Stimulated activated CD4-positive, alpha-beta T cell treated with anti-CD3 and anti-CD28 coated beads, Interleukin-15, amount 100 ng/mL, for 24 hours (primary cell): ENCODE data around the gene LAMA2.

Experiments used
- DNase-seq: peaks from one replicate; pipeline ENCODE4 v3.0.0-alpha.2; 2020

LAMA2 gene, protein sequence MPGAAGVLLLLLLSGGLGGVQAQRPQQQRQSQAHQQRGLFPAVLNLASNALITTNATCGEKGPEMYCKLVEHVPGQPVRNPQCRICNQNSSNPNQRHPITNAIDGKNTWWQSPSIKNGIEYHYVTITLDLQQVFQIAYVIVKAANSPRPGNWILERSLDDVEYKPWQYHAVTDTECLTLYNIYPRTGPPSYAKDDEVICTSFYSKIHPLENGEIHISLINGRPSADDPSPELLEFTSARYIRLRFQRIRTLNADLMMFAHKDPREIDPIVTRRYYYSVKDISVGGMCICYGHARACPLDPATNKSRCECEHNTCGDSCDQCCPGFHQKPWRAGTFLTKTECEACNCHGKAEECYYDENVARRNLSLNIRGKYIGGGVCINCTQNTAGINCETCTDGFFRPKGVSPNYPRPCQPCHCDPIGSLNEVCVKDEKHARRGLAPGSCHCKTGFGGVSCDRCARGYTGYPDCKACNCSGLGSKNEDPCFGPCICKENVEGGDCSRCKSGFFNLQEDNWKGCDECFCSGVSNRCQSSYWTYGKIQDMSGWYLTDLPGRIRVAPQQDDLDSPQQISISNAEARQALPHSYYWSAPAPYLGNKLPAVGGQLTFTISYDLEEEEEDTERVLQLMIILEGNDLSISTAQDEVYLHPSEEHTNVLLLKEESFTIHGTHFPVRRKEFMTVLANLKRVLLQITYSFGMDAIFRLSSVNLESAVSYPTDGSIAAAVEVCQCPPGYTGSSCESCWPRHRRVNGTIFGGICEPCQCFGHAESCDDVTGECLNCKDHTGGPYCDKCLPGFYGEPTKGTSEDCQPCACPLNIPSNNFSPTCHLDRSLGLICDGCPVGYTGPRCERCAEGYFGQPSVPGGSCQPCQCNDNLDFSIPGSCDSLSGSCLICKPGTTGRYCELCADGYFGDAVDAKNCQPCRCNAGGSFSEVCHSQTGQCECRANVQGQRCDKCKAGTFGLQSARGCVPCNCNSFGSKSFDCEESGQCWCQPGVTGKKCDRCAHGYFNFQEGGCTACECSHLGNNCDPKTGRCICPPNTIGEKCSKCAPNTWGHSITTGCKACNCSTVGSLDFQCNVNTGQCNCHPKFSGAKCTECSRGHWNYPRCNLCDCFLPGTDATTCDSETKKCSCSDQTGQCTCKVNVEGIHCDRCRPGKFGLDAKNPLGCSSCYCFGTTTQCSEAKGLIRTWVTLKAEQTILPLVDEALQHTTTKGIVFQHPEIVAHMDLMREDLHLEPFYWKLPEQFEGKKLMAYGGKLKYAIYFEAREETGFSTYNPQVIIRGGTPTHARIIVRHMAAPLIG (N-terminal part only)

GRCh38 chr6:128882991-128883611, at the start of gene LAMA2:
Gene LAMA2 (plus strand): TSS chr6:128883138. CDS start chr6:128883246, 108 bp downstream.
- peak; percentile 12 for DNase-seq

- no peak for DNase-seq
These were observed 46.2 kb upstream of the LAMA2 start for GRCh38 chr6:128836761-128837160.

DNA sequence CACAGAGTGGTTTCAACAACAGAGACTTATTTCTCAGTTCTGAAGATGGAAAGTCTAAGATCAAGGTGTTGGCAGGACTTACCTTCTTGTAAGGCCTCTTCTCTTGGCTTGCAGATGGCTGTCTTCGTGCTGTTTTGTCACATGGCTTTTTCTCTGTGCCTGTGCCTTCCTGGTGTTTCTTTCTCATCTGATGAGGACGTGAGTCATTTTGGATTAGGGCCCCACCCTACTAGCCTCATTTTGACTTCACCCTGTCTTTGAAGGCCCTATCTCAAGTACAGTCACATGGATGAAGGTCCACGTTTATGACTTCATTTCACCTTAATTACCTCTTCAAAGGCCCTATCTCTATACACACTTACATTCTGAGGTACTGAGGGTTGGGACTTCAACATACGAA, 41.4 kb upstream of the LAMA2 start:
- DNase-seq = no peak

- DNase-seq = no peak
These were observed 38.3 kb upstream of the LAMA2 start for GRCh38 chr6:128844598-128844997.

DNA sequence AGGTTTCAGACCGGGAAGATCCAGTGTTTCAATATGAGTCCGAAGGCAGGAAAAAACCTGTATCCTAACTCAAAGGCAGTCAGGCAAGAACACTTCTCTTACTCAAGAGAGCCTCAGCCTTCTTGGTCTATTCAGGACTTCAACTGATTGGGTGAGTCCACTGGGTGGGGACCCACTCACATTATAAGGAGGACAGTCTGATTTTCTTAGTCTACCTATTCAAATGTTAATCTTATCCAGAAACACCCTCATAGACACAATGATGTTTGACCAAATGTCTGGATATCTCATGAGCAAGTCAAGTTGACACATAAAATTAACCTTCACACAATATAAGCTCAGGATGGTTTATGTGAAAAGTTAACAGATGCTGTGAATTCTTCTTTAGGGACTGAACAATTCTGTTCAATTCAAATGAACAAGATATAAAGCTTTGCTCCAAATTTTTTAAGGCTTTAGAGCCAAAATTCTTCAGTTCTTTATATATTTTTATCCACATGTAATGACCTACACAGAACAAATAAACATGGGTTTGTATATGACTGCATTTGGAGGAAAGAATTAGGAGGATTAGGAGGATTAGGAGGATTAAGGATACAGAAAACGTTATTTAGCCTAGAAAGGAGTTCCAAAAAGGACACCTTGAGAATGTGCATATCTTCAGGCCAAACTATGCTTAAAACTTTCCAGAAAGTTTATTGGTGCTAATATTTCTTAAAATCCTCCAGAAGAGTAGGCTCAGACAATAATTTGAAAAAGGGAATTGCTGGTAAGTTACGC, 35.3 kb upstream of the LAMA2 start:
- no peak for DNase-seq

GRCh38 chr6:128848212-128848935, 34.6 kb upstream of the LAMA2 start:
- DNase-seq = no peak

GRCh38 chr6:128855581-128856085, 27.3 kb upstream of the LAMA2 start:
- no peak for DNase-seq

GRCh38 chr6:128857806-128858205, 25.1 kb upstream of the LAMA2 start:
- no peak for DNase-seq

GRCh38 chr6:128860782-128861181, 22.2 kb upstream of the LAMA2 start:
- no peak for DNase-seq

GRCh38 chr6:128863983-128864382, 19.0 kb upstream of the LAMA2 start:
- DNase-seq = no peak

DNA sequence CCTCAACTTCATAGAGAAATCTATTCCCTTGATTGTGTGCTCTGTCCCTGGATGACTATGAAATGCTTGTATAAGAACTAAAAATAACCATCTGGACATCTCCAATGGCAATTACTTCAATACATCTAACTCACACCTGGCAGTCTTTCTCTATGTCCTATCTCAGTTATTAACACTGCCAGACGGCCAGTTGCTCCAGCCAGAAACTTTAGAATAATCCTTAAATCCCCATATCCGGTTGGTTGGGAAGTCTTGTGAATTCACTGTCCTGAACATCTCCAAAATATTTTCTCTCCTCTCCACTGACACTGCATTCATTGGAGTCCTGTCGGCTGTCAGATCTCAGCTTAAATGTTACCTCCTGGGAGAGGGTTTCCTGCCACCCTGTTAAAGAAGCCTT, 12.2 kb upstream of the LAMA2 start:
- DNase-seq = no peak

DNA sequence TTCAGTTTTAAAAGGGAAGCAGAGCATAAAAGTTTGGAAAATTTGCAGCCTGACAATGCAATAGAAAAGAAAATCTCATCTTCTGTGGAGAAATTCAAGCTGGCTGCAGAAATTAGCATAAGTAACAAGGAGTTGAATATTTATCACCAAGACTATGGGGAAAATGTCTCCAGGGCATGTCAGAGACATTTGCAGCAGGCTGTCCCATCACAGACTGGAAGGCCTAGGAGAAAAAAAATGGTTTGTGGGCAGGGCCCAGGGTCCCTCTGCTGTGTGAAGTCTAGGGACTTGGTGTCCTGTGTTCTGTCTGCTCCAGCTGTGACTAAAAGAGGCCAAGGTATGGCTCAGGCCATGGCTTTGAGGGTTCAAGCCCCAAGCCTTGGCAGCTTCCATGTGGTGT, 8.1 kb upstream of the LAMA2 start:
- no peak for DNase-seq

DNA sequence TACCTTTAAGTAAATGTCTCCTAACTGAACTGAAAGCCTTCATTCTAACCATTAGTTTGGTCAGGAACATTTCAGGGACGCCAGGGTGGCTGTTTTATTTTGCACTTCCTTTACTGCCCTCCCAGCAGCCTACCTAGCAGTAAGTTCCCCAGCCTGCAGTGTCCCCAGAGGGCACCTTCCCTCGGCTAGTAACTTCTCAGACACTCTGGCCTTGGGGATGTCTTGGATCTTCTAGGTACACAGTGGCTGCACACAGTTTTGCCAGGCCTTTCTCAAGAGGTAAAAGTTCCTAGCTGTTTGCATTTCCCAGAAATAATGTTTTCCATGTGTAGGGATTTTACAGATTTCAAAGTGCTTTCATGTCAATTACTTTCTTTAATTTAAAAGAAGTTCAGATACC, 378 bp upstream of the LAMA2 start:
- no peak for DNase-seq

DNA sequence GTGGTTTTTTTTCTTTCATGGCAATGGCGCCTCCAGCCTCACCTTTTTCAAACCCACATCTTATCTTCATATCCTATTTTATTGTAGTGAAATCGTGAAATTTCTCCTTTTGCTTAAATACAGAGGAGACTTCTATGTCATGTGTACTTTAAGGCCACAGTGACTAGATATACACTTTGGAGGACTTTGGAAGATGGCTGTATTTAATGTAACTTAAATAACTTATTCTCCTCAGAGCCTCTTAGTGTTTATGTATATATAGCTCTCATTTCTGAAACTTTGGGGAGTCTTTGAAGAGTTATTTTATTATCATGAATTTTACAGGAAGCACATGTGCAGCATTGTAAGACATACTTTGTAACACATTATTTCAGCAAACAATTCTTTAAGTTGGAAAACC, 968 bp downstream of the LAMA2 start:
- no peak for DNase-seq

GRCh38 chr6:128885381-128885780, 2.4 kb downstream of the LAMA2 start:
- no peak for DNase-seq

DNA sequence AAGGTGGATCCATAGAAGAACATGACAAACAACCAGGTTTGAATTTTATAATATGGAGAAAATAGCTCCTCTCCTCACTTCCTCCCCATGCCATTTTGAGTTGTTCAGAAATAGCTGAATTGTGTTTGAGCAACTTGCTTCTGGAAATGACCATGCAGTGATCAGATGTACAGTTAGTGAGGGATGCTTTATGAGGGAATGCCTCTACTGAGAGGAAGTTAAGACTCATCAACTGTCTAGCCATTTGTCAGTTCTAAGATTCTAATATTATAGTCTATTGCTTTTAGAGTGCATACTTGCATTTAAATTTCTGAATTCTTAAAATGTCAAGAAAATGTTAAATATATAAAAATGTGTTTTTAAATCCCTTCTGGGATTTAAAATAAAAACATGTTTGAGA, 3.8 kb downstream of the LAMA2 start:
- no peak for DNase-seq

- no peak for DNase-seq
These were observed 5.7 kb downstream of the LAMA2 start for GRCh38 chr6:128888444-128889175.

- DNase-seq = no peak
These were observed 6.9 kb downstream of the LAMA2 start for GRCh38 chr6:128889870-128890269.

DNA sequence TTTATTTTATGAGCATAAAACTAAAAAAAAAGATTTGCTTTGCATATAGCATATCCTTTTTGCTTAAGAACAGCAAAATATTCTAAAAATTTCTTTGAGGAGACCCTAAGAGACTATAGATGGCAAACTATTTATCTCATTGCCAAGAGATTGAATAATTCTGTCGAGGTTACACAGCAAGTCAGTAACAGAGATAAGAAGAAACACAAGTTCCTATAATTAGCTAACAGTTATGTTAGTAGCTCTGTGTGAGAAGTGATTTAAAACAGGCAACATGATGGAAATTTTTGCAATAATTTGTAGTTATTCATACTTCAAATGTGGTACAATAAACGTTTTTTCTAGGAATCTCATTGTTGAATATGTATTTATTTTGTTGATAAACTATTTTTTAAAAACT, 9.1 kb downstream of the LAMA2 start:
- DNase-seq = no peak
